H4 (cell line): ENCODE data around the gene EXOSC10. TPM values are rescaled to one million over a fixed set of nuclear protein-coding genes. Genes with fewer than 3 reads are reported as not detected.

Source experiments
- total RNA-seq: library from RNA; depleted of rRNA; stranded (reverse); fragments of >200 nt; shearing (Covaris generic); gene quantifications from 2 replicates; pipeline ENCODE4 v1.2.3, GENCODE V29; 2014; rRNA removed

Gene EXOSC10
- total RNA-seq, 1 experiment from 2014 or later = 48.5 TPM

Other genes starting within 250 kb of the EXOSC10 start
- gene TARDBP, start 87.2 kb downstream of the EXOSC10 start, total RNA-seq = 47.7 and 67.2 TPM in 2 replicates
- not detected in 2 replicates for gene MASP2, start 52.6 kb downstream of the EXOSC10 start, total RNA-seq
- 28.1 and 30.4 TPM in 2 replicates for gene SRM, start 39.9 kb downstream of the EXOSC10 start, total RNA-seq
- gene ANGPTL7, start 89.5 kb upstream of the EXOSC10 start, total RNA-seq = not detected in 2 replicates
- 28.2 and 34.6 TPM in 2 replicates for gene MTOR, start 162.7 kb upstream of the EXOSC10 start, total RNA-seq
- 9.9 and 12.8 TPM in 2 replicates for gene UBIAD1, start 173.3 kb upstream of the EXOSC10 start, total RNA-seq